ENCODE measurements around the gene LTBP4. TPM values are rescaled to one million over a fixed set of nuclear protein-coding genes. Genes with fewer than 3 reads are reported as not detected.

LTBP4 gene
- total RNA-seq, 1 donor = 103 TPM

GRCh38 chr19:40609561-40610395 lies 8.6 kb downstream of the LTBP4 start:
- peak in 2 of 3 donors; percentile 85 to 88 for DNase-seq (ENCODE audit: low read depth in 2 of 3, low spot score in 2 of 3)

GRCh38 chr19:40610396-40611064 lies 9.4 kb downstream of the LTBP4 start:
- peak in 2 of 3 donors; percentile 80 to 90 for DNase-seq (ENCODE audit: low read depth in 2 of 3, low spot score in 2 of 3)

GRCh38 chr19:40611096-40611495 lies 9.9 kb downstream of the LTBP4 start:
- DNase-seq (ENCODE audit: low read depth in 2 of 3, low spot score in 2 of 3) = no peak

DNA sequence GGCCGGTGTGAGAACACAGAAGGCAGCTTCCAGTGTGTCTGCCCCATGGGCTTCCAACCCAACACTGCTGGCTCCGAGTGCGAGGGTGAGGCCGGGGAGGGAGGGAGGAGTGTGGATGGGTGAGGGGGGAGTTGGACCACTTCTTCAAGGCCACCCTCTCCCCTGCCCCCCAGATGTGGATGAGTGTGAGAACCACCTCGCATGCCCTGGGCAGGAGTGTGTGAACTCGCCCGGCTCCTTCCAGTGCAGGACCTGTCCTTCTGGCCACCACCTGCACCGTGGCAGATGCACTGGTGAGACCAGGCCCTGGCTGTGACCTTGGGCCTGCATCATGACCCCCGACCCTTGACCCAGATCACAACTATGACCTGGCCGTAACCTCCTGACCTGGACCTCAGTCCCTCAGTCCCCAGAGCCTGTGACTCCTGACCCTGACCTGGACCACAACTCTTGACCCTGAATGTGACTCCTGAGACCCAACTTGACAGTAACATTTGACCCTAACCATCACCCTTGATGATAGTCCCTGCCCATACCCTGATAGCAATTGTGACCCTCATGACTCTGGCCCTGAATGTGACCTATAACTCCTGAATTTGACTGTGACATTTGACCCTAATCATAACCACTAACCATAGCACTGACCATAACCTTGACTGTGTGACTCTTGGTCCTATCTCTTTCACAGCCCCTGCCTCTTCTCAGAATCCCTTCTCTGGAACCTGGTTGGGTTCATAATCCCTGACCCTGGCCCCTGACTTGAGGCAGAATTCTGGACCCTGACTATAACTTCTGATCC lies 10.9 kb downstream of the LTBP4 start:
- no peak for DNase-seq (ENCODE audit: low read depth in 2 of 3, low spot score in 2 of 3)

DNA sequence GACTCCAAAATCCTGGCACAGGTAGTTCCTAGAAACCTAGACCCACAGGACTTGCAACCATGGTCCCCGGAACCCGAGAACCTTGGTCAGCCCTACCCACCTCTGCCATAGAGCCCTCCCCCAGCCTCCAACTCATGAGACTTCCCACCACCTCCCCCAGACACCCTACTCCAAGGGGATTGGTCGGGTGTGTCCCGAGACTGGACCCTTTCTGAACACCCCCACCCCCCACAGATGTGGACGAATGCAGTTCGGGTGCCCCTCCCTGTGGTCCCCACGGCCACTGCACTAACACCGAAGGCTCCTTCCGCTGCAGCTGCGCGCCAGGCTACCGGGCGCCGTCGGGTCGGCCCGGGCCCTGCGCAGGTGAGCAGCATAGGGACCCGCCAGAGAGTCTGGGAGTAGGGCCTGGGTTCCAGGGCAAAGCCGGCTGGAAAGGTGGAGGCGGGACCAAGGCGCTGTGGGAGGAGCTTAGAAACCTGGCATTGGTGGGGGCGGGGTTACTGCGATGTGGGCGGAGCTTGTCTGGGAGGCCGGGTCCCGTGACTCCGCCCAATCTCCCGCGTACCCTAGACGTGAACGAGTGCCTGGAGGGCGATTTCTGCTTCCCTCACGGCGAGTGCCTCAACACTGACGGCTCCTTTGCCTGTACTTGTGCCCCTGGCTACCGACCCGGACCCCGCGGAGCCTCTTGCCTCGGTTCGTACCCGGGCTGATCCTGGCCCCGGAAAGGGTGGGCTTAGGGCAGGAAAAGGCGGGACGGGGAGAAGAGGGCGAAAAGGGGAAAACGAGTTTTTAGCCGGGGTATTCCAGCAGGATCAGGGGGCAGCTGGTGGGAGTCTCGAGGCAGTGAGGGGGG lies 11.9 kb downstream of the LTBP4 start:
- peak in 2 of 3 donors; percentile 77 to 84 for DNase-seq (ENCODE audit: low read depth in 2 of 3, low spot score in 2 of 3)

DNA sequence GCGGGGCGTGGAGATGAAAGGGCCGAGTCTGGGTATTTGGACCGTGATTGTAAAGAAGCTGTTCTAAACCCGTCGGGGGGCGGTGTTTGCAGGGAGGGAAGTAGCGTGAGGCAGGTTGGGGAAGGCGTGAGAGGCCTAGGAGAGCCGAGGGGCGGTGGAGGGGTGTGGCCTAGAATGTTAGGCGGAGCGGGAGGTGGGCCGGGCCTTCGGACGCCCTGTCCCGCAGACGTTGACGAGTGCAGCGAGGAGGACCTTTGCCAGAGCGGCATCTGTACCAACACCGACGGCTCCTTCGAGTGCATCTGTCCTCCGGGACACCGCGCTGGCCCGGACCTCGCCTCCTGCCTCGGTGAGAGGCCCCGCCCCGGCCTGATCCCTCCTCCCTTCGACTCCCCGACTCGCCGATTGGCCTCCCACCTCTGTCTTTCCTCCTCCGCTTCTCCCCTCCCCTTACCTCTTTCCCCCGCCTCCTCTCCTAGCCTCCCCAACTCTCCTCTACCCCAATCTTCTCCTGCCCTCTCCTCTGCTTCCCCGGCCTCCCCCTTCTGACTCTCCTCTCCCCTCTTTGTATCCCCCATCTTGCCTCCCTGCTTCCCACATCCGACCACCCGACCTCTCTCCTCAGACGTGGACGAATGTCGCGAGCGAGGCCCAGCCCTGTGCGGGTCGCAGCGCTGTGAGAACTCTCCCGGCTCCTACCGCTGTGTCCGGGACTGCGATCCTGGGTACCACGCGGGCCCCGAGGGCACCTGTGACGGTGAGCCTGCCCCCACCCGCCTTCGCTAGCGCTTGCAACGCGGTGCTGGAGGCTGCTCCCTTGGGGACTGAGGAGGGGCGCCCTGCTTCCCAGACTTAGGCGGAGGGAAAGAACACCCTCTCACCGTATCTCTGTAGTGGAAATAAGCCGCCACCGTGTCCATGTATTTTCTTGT lies 12.8 kb downstream of the LTBP4 start:
- peak in 2 of 3 donors; percentile 90 to 96 for DNase-seq (ENCODE audit: low read depth in 2 of 3, low spot score in 2 of 3)

- peak in 2 of 3 donors; percentile 82 to 90 for DNase-seq (ENCODE audit: low read depth in 2 of 3, low spot score in 2 of 3)
Observed at GRCh38 chr19:40614622-40615411, 13.6 kb downstream of the LTBP4 start.

DNA sequence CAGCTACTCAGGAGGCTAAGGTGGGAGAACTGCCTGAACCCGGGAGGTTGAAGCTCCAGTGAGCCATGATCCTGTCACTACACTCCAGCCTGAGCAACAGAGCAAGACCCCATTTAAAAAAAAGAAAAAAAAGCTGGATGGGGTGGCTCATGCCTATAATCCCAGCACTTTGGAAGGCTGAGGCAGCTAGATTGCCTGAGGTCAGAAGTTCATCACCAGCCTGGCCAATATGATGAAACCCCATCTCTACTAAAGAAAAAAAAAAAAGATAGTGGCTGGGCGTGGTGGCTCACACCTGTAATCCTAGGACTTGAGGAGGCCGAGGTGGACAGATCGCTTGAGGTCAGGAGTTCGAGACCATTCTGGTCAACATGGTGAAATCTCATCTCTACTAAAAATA lies 15.0 kb downstream of the LTBP4 start:
- no peak for DNase-seq (ENCODE audit: low read depth in 2 of 3, low spot score in 2 of 3)

DNA sequence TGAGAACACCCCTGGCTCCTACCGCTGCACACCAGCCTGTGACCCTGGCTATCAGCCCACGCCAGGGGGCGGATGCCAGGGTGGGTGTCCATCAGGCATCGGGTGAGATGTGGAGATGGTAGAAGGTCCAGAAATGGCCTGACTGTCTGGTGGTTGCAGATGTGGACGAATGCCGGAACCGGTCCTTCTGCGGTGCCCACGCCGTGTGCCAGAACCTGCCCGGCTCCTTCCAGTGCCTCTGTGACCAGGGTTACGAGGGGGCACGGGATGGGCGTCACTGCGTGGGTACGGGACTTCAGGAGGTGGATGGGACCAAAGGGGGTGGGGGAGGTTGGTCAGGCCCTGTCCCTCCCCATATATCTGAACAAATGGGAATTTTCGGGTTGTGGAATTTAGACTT lies 15.8 kb downstream of the LTBP4 start:
- no peak for DNase-seq (ENCODE audit: low read depth in 2 of 3, low spot score in 2 of 3)

DNA sequence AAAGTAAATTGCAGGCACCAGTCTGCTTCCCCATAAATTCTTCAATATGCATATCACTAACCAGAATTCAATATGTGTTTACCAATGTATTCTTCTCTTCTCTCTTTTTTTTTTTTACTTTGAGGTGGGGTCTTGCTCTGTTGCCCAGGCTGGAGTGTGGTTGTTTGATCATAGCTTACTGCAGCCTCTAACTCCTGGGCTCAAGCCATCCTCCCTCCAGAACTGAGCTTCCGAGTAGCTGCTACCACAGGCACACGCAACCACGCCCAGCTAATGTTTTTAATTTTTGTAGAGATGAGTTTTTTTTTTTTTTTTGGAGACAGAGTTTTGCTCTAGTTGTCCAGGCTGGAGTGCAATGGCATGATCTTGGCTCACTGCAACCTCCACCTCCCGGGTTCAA lies 16.8 kb downstream of the LTBP4 start:
- DNase-seq (ENCODE audit: low read depth in 2 of 3, low spot score in 2 of 3) = no peak

- DNase-seq (ENCODE audit: low read depth in 2 of 3, low spot score in 2 of 3) = no peak
Observed at GRCh38 chr19:40619333-40620160, 18.4 kb downstream of the LTBP4 start.

GRCh38 chr19:40620161-40620485 lies 19.0 kb downstream of the LTBP4 start:
- DNase-seq (ENCODE audit: low read depth in 2 of 3, low spot score in 2 of 3) = no peak

GRCh38 chr19:40621283-40621682 lies 20.1 kb downstream of the LTBP4 start:
- DNase-seq (ENCODE audit: low read depth in 2 of 3, low spot score in 2 of 3) = no peak

DNA sequence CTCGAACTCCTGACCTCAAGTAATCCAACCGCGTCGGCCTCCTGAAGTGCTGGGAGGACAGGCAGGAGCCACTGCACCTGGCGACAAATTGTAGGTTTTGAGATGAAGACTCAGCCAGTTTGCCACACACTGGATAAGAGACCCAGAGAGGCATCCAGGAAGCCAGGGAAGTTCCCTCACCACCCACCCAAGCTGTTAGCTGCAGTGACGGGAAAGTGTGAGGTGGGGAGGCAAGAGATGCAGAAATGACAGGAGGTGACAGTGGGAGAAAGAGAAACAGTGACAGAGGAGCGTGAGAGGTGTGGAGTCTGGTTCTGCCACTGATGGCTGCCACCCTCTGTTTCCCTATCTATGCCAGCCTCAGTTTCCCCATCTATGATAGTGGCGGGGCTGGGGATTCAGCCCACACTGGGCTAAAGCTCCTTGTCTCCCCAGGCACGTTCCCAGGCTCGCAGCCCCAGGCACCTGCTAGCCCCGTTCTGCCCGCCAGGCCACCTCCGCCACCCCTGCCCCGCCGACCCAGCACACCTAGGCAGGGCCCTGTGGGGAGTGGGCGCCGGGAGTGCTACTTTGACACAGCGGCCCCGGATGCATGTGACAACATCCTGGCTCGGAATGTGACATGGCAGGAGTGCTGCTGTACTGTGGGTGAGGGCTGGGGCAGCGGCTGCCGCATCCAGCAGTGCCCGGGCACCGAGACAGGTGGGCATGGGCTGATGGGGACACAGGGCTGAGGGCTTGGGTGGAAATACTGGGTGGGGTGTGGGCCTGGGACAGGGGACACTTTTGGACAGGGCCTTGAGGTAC lies 21.0 kb downstream of the LTBP4 start:
- no peak for DNase-seq (ENCODE audit: low read depth in 2 of 3, low spot score in 2 of 3)

DNA sequence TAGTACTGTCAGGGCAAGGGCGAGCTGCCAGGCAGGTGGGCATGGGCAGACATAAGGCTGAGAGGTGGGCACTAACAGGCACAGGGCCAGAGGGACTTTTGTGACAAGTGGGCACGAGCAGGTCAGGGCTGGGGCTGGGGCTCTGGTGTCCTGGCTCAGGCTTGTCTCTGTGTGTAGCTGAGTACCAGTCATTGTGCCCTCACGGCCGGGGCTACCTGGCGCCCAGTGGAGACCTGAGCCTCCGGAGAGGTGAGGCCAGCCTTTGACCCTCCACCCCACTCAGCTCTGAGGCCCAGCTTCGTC lies 21.6 kb downstream of the LTBP4 start:
- no peak for DNase-seq (ENCODE audit: low read depth in 2 of 3, low spot score in 2 of 3)

DNA sequence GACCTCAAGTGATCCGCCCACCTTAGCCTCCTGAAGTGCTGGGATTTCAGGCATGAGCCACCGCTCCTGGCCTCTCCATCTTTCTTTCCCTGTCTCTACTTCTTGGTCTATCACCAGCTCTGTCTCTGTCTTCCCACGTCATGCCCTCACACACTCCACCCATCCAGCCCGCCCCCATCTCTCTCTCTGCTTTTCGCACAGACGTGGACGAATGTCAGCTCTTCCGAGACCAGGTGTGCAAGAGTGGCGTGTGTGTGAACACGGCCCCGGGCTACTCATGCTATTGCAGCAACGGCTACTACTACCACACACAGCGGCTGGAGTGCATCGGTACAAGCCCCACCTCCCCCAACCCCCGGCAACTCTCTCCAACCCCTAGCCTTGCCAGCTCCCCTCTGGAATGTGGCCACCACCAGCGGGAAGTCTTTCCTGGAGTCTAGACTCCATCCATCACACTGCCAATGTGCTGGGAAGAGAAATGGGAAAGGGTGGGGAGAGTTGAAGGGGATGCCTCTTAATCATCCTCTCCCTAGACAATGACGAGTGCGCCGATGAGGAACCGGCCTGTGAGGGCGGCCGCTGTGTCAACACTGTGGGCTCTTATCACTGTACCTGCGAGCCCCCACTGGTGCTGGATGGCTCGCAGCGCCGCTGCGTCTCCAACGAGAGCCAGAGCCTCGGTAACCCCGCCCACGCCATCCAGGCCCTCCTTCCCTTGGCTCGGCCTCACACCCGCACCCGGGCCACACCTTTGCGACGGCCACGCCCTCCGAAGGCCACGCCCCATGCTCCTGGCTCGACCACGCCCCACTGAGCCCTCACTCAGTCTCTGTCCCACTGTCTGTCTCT lies 22.5 kb downstream of the LTBP4 start:
- DNase-seq (ENCODE audit: low read depth in 2 of 3, low spot score in 2 of 3) = no peak
